Adrenal gland (tissue), 5 donors: ENCODE data around the gene UBE2E2.

ENCODE experiments used
- CTCF ChIP-seq, 6 experiments: fragments of 450-650 bp in 4 of 6; fragments of 200-600 bp in 2 of 6; sonication (generic) in 1 of 6; IDR thresholded peaks; 1 replicate in 5 of 6; 2 replicates in 1 of 6; pipeline versions ENCODE4 v1.5.1 to v1.8.0; 2016 to 2021; ENCODE audit warnings: antibody characterized with exemption in 6 of 6, mild to moderate bottlenecking in 2 of 6, moderate library complexity in 1 of 6
- POLR2A ChIP-seq, 2 donors: fragments of 450-650 bp; IDR thresholded peaks; one replicate each; pipeline ENCODE4 v1.6.1; 2017; ENCODE audit warnings: antibody characterized with exemption in 2 of 2, mild to moderate bottlenecking in 2 of 2, moderate library complexity in 1 of 2
- donor health status: DM: no; HTN: no; CAD: no.

- TF ChIP-seq CTCF (IDR thresholded peaks at IDR 0.05) (no peak), POLR2A (IDR thresholded peaks at IDR 0.05) (no peak)
These were observed 20.1 kb upstream of the UBE2E2 start for GRCh38 chr3:23182996-23183513.
